Vagina (tissue), 2 donors: ENCODE measurements around the gene IL6R. TPM values are rescaled to one million over a fixed set of nuclear protein-coding genes. Genes with fewer than 3 reads are reported as not detected.

ENCODE experiments used
- DNase-seq, 2 donors: peaks; one replicate each; pipeline ENCODE4 v3.0.0-alpha.2; 2017; ENCODE audit errors: extremely low spot score in 2 of 2
- H3K27ac ChIP-seq: fragments of 200-600 bp; sonication (generic); one replicate; pipeline ENCODE4 v1.5.1; 2019
- H3K27me3 ChIP-seq: fragments of 200-600 bp; sonication (generic); one replicate; pipeline ENCODE4 v1.5.1; 2019
- H3K36me3 ChIP-seq, 2 donors: fragments of 200-600 bp; sonication (generic); one replicate each; pipeline ENCODE4 v1.5.1; 2017 to 2019
- H3K4me1 ChIP-seq: fragments of 200-600 bp; sonication (generic); one replicate; pipeline ENCODE4 v1.5.1; 2019
- H3K4me3 ChIP-seq, 2 donors: fragments of 200-600 bp; sonication (generic); 1 replicate in 1 of 2; 2 replicates in 1 of 2; pipeline ENCODE4 v1.5.1; 2016 to 2019
- H3K9me3 ChIP-seq: fragments of 200-600 bp; sonication (generic); one replicate; pipeline ENCODE4 v1.5.1; 2019
- POLR2A ChIP-seq, 2 donors: fragments of 450-650 bp; IDR thresholded peaks; one replicate each; pipeline ENCODE4 v1.6.1; 2017; ENCODE audit warnings: antibody characterized with exemption in 2 of 2, mild to moderate bottlenecking in 2 of 2, moderate library complexity in 2 of 2
- POLR2AphosphoS5 ChIP-seq, 2 donors: sonication (generic); formaldehyde crosslinking; IDR thresholded peaks; one replicate each; pipeline ENCODE4 v1.9.0; 2017; ENCODE audit warnings: antibody characterized with exemption in 2 of 2, mild to moderate bottlenecking in 2 of 2, low read depth in 1 of 2; ENCODE audit not compliant: insufficient read depth in 1 of 2
- intact Hi-C: fragments of 100-400 bp; cut with DNase I; formaldehyde crosslinking; loops from one replicate; pipeline ENCODE4 v1.15.1; 2023
- total RNA-seq: library from RNA; depleted of rRNA; stranded (reverse); fragments of >200 nt; gene quantifications from one replicate; pipeline ENCODE4 v1.2.3, GENCODE V29; 2016
- TF ChIP-seq, protein P1 (sequence below), 3 experiments: fragments of 450-650 bp in 2 of 3; fragments of 200-600 bp in 1 of 3; sonication (generic) in 1 of 3; IDR thresholded peaks; one replicate each; pipeline ENCODE4 v1.5.1; 2017 to 2019; ENCODE audit warnings: antibody characterized with exemption in 3 of 3, mild to moderate bottlenecking in 2 of 3, moderate library complexity in 2 of 3

IL6R gene
- total RNA-seq, 1 donor from 2014 or later: 50.8 TPM

DNA sequence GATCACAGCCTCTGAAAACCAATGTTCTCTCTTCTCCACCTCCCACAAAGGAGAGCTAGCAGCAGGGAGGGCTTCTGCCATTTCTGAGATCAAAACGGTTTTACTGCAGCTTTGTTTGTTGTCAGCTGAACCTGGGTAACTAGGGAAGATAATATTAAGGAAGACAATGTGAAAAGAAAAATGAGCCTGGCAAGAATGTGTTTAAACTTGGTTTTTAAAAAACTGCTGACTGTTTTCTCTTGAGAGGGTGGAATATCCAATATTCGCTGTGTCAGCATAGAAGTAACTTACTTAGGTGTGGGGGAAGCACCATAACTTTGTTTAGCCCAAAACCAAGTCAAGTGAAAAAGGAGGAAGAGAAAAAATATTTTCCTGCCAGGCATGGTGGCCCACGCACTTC, 61.1 kb downstream of the IL6R start:
- H3K36me3 ChIP-seq: peaks cover 0 to 11% of the 10 kb centered on the region in 2 donors
- DNase-seq: no peak
- intact Hi-C loops: loop anchor here (5.0 kb wide), 1 partner anchor 179 kb away; no protein-coding TSS in a partner anchor
- no peaks in the 10 kb centered on the region for H3K9me3 ChIP-seq
- no peak for TF ChIP-seq POLR2A (IDR thresholded peaks at IDR 0.05)
- TF ChIP-seq POLR2AphosphoS5 (IDR thresholded peaks at IDR 0.05; ENCODE audit: insufficient read depth in 1 of 2, low read depth in 1 of 2): no peak
- TF ChIP-seq, protein P1, sequence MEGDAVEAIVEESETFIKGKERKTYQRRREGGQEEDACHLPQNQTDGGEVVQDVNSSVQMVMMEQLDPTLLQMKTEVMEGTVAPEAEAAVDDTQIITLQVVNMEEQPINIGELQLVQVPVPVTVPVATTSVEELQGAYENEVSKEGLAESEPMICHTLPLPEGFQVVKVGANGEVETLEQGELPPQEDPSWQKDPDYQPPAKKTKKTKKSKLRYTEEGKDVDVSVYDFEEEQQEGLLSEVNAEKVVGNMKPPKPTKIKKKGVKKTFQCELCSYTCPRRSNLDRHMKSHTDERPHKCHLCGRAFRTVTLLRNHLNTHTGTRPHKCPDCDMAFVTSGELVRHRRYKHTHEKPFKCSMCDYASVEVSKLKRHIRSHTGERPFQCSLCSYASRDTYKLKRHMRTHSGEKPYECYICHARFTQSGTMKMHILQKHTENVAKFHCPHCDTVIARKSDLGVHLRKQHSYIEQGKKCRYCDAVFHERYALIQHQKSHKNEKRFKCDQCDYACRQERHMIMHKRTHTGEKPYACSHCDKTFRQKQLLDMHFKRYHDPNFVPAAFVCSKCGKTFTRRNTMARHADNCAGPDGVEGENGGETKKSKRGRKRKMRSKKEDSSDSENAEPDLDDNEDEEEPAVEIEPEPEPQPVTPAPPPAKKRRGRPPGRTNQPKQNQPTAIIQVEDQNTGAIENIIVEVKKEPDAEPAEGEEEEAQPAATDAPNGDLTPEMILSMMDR (IDR thresholded peaks at IDR 0.05): no peak
- H3K27me3 ChIP-seq: no peaks in the 10 kb centered on the region
- H3K4me3 ChIP-seq: no peak overlapping the region
- H3K4me1 ChIP-seq: peaks cover 16% of the 10 kb centered on the region
- H3K27ac ChIP-seq: no peak overlapping the region

DNA sequence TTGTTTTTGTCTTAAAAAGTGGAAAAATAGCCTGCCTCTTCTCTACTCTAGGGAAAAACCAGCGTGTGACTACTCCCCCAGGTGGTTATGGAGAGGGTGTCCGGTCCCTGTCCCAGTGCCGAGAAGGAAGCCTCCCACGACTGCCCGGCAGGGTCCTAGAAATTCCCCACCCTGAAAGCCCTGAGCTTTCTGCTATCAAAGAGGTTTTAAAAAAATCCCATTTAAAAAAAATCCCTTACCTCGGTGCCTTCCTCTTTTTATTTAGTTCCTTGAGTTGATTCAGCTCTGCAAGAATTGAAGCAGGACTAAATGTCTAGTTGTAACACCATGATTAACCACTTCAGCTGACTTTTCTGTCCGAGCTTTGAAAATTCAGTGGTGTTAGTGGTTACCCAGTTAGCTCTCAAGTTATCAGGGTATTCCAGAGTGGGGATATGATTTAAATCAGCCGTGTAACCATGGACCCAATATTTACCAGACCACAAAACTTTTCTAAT, 61.8 kb downstream of the IL6R start:
- H3K36me3 ChIP-seq: peaks cover 0 to 11% of the 10 kb centered on the region in 2 donors
- H3K9me3 ChIP-seq: no peaks in the 10 kb centered on the region
- intact Hi-C loops: loop anchor here (5.0 kb wide), 1 partner anchor 180 kb away; no protein-coding TSS in a partner anchor
- DNase-seq: no peak
- TF ChIP-seq POLR2A (IDR thresholded peaks at IDR 0.05): no peak
- TF ChIP-seq, protein P1 (IDR thresholded peaks at IDR 0.05): peak in 1 of 3 experiments; percentile 17
- peaks cover 16% of the 10 kb centered on the region for H3K4me1 ChIP-seq
- H3K4me3 ChIP-seq: no peak overlapping the region
- no peaks in the 10 kb centered on the region for H3K27me3 ChIP-seq
- no peak overlapping the region for H3K27ac ChIP-seq

DNA sequence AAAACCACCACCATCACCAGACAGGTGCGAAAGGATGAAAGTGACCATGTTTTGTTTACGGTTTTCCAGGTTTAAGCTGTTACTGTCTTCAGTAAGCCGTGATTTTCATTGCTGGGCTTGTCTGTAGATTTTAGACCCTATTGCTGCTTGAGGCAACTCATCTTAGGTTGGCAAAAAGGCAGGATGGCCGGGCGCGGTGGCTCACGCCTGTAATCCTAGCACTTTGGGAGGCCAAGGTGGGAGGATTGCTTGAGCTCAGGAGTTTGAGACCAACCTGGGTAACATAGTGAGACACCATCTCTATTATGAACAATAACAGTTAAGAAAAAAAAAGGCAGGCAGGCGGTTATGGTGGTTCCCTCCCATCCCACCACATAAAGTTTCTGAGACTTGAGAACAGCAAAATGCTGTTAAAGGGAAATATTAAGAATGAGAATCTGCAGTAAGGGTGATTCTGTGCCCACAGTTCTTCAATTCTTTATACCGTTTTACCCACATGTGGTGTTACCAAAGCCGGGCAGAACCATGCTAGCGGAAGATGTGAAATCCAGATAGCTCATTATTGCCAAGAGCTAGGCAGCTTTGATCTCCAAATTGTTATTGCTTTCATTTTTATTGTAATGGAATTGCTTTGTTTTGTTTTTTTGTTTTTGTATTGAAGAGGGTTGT, 62.4 kb downstream of the IL6R start:
- TF ChIP-seq POLR2AphosphoS5 (IDR thresholded peaks at IDR 0.05; ENCODE audit: insufficient read depth in 1 of 2, low read depth in 1 of 2) (no peak), POLR2A (IDR thresholded peaks at IDR 0.05) (no peak)
- TF ChIP-seq, protein P1 (IDR thresholded peaks at IDR 0.05): no peak
- H3K36me3 ChIP-seq: peaks cover 0 to 11% of the 10 kb centered on the region in 2 donors
- intact Hi-C loops: loop anchor here (5.0 kb wide), 1 partner anchor 180 kb away; no protein-coding TSS in a partner anchor
- no peaks in the 10 kb centered on the region for H3K9me3 ChIP-seq
- H3K27me3 ChIP-seq: no peaks in the 10 kb centered on the region
- H3K4me3 ChIP-seq: no peak overlapping the region
- H3K27ac ChIP-seq: no peak overlapping the region
- no peak for DNase-seq
- H3K4me1 ChIP-seq: peaks cover 16% of the 10 kb centered on the region

DNA sequence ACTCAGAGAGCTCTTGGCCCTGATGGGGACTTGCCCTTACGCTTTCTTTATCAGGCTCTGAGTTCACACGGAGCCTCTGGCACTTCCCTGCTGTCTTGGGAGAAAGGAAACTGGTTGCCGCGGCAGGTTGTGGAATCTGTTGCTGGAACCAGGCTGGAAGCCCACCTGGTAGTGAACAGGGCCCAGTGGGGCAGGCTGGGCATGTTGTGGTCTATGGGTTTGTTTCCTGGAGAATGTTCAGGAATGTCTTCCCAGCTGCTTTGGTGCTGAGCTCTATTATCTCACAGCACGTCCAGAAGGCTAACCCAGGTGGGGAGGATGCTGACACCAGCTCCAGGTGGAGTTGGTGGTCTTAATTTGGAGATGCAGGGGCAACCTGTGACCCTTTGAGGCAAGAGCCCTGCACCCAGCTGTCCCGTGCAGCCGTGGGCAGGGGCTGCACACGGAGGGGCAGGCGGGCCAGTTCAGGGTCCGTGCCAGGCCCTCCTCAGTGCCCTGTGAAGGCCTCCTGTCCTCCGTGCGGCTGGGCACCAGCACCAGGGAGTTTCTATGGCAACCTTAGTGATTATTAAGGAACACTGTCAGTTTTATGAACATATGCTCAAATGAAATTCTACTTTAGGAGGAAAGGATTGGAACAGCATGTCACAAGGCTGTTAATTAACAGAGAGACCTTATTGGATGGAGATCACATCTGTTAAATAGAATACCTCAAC, 63.5 kb downstream of the IL6R start:
- intact Hi-C loops: loop anchor here (5.0 kb wide), 1 partner anchor 181 kb away; no protein-coding TSS in a partner anchor
- no peak for TF ChIP-seq POLR2AphosphoS5 (IDR thresholded peaks at IDR 0.05; ENCODE audit: insufficient read depth in 1 of 2, low read depth in 1 of 2)
- TF ChIP-seq, protein P1 (IDR thresholded peaks at IDR 0.05): no peak
- no peak for TF ChIP-seq POLR2A (IDR thresholded peaks at IDR 0.05)
- Histone ChIP-seq H3K27me3 (no peaks in the 10 kb centered on the region), H3K4me3 (no peak overlapping the region), H3K27ac (no peak overlapping the region), H3K4me1 (peaks cover 6% of the 10 kb centered on the region), H3K36me3 (peaks cover 0 to 11% of the 10 kb centered on the region in 2 donors), H3K9me3 (no peaks in the 10 kb centered on the region)
- DNase-seq: no peak
